ENCODE data around the gene TACR2. TPM values are rescaled to one million over a fixed set of nuclear protein-coding genes. Genes with fewer than 3 reads are reported as not detected.

TACR2 gene
- total and polyA plus RNA-seq, 2 of the 13 experiments (the other 11 are each of a cell fraction or from before 2014, with no cell fraction given), result 0.04 TPM; not detected in 1

DNA sequence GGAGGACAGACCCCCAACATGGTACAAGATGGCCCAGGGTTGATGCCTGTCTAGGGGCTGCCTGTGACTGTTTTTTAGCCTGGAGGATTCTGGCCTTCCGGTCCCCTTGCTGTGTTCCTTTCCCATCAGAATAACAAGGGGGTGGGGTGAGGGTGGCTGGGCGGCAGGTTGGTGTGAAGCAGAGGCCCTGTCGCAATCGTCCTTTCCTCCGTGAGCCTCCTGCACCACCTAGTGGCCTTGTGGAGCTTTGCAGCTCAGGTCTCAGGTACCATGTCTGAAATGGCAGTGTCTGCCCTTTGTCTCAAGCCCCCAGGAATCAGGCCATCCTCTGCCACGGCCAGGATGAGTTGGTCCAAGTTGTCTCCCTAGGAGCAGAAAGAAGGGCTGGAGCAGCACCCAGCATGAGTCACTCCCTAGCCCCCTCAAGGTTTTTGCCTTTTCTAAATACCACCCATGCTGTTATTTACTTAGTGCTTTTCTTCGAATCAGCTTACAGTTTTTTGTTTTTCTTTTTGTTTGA, 24.2 kb downstream of the TACR2 start (continued):
- TF ChIP-seq ZNF263 (CRISPR knock-in tag; IDR thresholded peaks at IDR 0.05), result no peak
- TF ChIP-seq, protein P1, sequence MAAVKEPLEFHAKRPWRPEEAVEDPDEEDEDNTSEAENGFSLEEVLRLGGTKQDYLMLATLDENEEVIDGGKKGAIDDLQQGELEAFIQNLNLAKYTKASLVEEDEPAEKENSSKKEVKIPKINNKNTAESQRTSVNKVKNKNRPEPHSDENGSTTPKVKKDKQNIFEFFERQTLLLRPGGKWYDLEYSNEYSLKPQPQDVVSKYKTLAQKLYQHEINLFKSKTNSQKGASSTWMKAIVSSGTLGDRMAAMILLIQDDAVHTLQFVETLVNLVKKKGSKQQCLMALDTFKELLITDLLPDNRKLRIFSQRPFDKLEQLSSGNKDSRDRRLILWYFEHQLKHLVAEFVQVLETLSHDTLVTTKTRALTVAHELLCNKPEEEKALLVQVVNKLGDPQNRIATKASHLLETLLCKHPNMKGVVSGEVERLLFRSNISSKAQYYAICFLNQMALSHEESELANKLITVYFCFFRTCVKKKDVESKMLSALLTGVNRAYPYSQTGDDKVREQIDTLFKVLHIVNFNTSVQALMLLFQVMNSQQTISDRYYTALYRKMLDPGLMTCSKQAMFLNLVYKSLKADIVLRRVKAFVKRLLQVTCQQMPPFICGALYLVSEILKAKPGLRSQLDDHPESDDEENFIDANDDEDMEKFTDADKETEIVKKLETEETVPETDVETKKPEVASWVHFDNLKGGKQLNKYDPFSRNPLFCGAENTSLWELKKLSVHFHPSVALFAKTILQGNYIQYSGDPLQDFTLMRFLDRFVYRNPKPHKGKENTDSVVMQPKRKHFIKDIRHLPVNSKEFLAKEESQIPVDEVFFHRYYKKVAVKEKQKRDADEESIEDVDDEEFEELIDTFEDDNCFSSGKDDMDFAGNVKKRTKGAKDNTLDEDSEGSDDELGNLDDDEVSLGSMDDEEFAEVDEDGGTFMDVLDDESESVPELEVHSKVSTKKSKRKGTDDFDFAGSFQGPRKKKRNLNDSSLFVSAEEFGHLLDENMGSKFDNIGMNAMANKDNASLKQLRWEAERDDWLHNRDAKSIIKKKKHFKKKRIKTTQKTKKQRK (IDR thresholded peaks at IDR 0.05; ENCODE audit: low read length), result no peak
- no peak for TF ChIP-seq ZNF451 (CRISPR knock-in tag; IDR thresholded peaks at IDR 0.05)
- TF ChIP-seq YEATS2 (CRISPR knock-in tag; IDR thresholded peaks at IDR 0.05; ENCODE audit: borderline replicate concordance), result peak; percentile 19; the same call in 1 of the 2 replicates
- TF ChIP-seq, protein P2, sequence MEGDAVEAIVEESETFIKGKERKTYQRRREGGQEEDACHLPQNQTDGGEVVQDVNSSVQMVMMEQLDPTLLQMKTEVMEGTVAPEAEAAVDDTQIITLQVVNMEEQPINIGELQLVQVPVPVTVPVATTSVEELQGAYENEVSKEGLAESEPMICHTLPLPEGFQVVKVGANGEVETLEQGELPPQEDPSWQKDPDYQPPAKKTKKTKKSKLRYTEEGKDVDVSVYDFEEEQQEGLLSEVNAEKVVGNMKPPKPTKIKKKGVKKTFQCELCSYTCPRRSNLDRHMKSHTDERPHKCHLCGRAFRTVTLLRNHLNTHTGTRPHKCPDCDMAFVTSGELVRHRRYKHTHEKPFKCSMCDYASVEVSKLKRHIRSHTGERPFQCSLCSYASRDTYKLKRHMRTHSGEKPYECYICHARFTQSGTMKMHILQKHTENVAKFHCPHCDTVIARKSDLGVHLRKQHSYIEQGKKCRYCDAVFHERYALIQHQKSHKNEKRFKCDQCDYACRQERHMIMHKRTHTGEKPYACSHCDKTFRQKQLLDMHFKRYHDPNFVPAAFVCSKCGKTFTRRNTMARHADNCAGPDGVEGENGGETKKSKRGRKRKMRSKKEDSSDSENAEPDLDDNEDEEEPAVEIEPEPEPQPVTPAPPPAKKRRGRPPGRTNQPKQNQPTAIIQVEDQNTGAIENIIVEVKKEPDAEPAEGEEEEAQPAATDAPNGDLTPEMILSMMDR (CRISPR knock-in tag; IDR thresholded peaks at IDR 0.05), result peak; percentile 99
- no peak for TF ChIP-seq NKX3-1 (CRISPR knock-in tag; IDR thresholded peaks at IDR 0.05)
- no peak for TF ChIP-seq NFIB (CRISPR knock-in tag; IDR thresholded peaks at IDR 0.05; ENCODE audit: borderline replicate concordance)
- TF ChIP-seq, protein P3, sequence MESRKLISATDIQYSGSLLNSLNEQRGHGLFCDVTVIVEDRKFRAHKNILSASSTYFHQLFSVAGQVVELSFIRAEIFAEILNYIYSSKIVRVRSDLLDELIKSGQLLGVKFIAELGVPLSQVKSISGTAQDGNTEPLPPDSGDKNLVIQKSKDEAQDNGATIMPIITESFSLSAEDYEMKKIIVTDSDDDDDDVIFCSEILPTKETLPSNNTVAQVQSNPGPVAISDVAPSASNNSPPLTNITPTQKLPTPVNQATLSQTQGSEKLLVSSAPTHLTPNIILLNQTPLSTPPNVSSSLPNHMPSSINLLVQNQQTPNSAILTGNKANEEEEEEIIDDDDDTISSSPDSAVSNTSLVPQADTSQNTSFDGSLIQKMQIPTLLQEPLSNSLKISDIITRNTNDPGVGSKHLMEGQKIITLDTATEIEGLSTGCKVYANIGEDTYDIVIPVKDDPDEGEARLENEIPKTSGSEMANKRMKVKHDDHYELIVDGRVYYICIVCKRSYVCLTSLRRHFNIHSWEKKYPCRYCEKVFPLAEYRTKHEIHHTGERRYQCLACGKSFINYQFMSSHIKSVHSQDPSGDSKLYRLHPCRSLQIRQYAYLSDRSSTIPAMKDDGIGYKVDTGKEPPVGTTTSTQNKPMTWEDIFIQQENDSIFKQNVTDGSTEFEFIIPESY (CRISPR knock-in tag; IDR thresholded peaks at IDR 0.05), result peak; percentile 35; the same call in 1 of the 2 replicates
- TF ChIP-seq TCF7L2 (IDR thresholded peaks at IDR 0.05; ENCODE audit: low read depth, low read length), result no peak
- TF ChIP-seq, protein P4, sequence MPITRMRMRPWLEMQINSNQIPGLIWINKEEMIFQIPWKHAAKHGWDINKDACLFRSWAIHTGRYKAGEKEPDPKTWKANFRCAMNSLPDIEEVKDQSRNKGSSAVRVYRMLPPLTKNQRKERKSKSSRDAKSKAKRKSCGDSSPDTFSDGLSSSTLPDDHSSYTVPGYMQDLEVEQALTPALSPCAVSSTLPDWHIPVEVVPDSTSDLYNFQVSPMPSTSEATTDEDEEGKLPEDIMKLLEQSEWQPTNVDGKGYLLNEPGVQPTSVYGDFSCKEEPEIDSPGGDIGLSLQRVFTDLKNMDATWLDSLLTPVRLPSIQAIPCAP (CRISPR knock-in tag; IDR thresholded peaks at IDR 0.05; ENCODE audit: low read depth), result no peak
- peak; percentile 73; the same call in 1 of the 2 replicates for TF ChIP-seq ZNF335 (CRISPR knock-in tag; IDR thresholded peaks at IDR 0.05)
- 0 out of 2 replicates have a peak, but pooled peaks have one; percentile 42 for TF ChIP-seq KDM3A (CRISPR knock-in tag; IDR thresholded peaks at IDR 0.05; ENCODE audit: low read depth)
- TF ChIP-seq ZBTB1 (CRISPR knock-in tag; IDR thresholded peaks at IDR 0.05; ENCODE audit: borderline replicate concordance), result no peak
- TF ChIP-seq CREB1 (IDR thresholded peaks at IDR 0.05), result no peak
- TF ChIP-seq CREB1 (CRISPR knock-in tag; IDR thresholded peaks at IDR 0.05), result no peak
- no peak for TF ChIP-seq NFKBIZ (CRISPR knock-in tag; IDR thresholded peaks at IDR 0.05)
- peak; percentile 19; the same call in 1 of the 2 replicates for TF ChIP-seq ZNF350 (CRISPR knock-in tag; IDR thresholded peaks at IDR 0.05; ENCODE audit: borderline replicate concordance, low read depth)
- TF ChIP-seq, protein P5, sequence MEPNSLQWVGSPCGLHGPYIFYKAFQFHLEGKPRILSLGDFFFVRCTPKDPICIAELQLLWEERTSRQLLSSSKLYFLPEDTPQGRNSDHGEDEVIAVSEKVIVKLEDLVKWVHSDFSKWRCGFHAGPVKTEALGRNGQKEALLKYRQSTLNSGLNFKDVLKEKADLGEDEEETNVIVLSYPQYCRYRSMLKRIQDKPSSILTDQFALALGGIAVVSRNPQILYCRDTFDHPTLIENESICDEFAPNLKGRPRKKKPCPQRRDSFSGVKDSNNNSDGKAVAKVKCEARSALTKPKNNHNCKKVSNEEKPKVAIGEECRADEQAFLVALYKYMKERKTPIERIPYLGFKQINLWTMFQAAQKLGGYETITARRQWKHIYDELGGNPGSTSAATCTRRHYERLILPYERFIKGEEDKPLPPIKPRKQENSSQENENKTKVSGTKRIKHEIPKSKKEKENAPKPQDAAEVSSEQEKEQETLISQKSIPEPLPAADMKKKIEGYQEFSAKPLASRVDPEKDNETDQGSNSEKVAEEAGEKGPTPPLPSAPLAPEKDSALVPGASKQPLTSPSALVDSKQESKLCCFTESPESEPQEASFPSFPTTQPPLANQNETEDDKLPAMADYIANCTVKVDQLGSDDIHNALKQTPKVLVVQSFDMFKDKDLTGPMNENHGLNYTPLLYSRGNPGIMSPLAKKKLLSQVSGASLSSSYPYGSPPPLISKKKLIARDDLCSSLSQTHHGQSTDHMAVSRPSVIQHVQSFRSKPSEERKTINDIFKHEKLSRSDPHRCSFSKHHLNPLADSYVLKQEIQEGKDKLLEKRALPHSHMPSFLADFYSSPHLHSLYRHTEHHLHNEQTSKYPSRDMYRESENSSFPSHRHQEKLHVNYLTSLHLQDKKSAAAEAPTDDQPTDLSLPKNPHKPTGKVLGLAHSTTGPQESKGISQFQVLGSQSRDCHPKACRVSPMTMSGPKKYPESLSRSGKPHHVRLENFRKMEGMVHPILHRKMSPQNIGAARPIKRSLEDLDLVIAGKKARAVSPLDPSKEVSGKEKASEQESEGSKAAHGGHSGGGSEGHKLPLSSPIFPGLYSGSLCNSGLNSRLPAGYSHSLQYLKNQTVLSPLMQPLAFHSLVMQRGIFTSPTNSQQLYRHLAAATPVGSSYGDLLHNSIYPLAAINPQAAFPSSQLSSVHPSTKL (CRISPR knock-in tag; IDR thresholded peaks at IDR 0.05), result 0 out of 2 replicates have a peak, but pooled peaks have one; percentile 12
- TF ChIP-seq ZKSCAN1 (IDR thresholded peaks at IDR 0.05; ENCODE audit: low read length), result no peak

Data from HepG2 (cell line).